HCT116 (cell line): ENCODE data around the gene OSTF1. TPM values are rescaled to one million over a fixed set of nuclear protein-coding genes. Genes with fewer than 3 reads are reported as not detected.

ENCODE experiments used
- ATAC-seq: fragments of 200-7000 bp; cut with Tn5 transposase; 2 replicates; pipeline ENCODE4 v1.9.1; 2020; ENCODE audit warnings: mild to moderate bottlenecking, moderate library complexity
- BruUV-seq: library from RNA; stranded (reverse); fragments of 400-500 nt; replicated peaks from 2 replicates; lab custom pipeline; 2021; lab: Mats Ljungman, UMichigan
- CTCF ChIA-PET: fragments of 300-600 bp; sonication (Branson Sonifier 250); formaldehyde crosslinking; loops from one replicate; lab custom pipeline; 2021; ENCODE audit warnings: antibody characterized with exemption; lab: Charles Lee
- POLR2A ChIA-PET: fragments of 300-600, 350-600 bp; sonication (Branson Sonifier 250); formaldehyde crosslinking; loops from one replicate; lab custom pipeline; 2021; ENCODE audit warnings: antibody characterized with exemption; lab: Charles Lee
- RAD21 ChIA-PET, 2 experiments: fragments of 300-600 bp; sonication (Branson Sonifier 250); formaldehyde crosslinking; loops; one replicate each; lab custom pipeline; 2023; ENCODE audit warnings: low total read pairs in 2 of 2; ENCODE audit not compliant: uncharacterized antibody in 2 of 2, unreplicated experiment in 2 of 2, low non-redundant PET in 1 of 2; lab: Charles Lee
- DNase-seq: peaks from one replicate; pipeline ENCODE4 v3.0.0-alpha.2; 2010; ENCODE audit warnings: low read depth, low spot score
- H2AFZ ChIP-seq: fragments of 200-600 bp; shearing (Covaris generic), sonication (generic); 2 replicates; pipeline ENCODE4 v1.6.1; 2017; ENCODE audit warnings: low read depth, mixed run types, mixed read lengths, antibody characterized with exemption, low read length; ENCODE audit not compliant: poor library complexity, severe bottlenecking
- H3K27ac ChIP-seq: 2 replicates; pipeline ENCODE4 v1.5.1; 2012; ENCODE audit warnings: low read depth, low read length
- H3K27me3 ChIP-seq: fragments of 200-600 bp; sonication (generic); 2 replicates; pipeline ENCODE4 v1.6.1; 2016; ENCODE audit warnings: mixed run types, low read length, mixed read lengths; ENCODE audit not compliant: insufficient read depth
- H3K36me3 ChIP-seq, 2 experiments: fragments of 200-500 bp in 1 of 2; fragments of 200-600 bp in 1 of 2; sonication (Bioruptor generic) in 1 of 2; sonication (generic) in 1 of 2; 2 replicates each; pipeline versions ENCODE4 v1.5.1 to v1.6.1; 2014 to 2016; ENCODE audit warnings: low read length in 2 of 2, inconsistent platforms in 1 of 2, mixed read lengths in 1 of 2, mixed run types in 1 of 2; ENCODE audit not compliant: insufficient read depth in 2 of 2, control insufficient read depth in 1 of 2
- H3K4me1 ChIP-seq, 2 experiments: fragments of 200-600 bp in 1 of 2; sonication (generic) in 1 of 2; 2 replicates each; pipeline versions ENCODE4 v1.5.1 to v1.6.1; 2012 to 2017; ENCODE audit warnings: low read length in 2 of 2, inconsistent platforms in 1 of 2, mild to moderate bottlenecking in 1 of 2, mixed read lengths in 1 of 2, mixed run types in 1 of 2, moderate library complexity in 1 of 2; ENCODE audit not compliant: insufficient read depth in 2 of 2, control insufficient read depth in 1 of 2
- H3K4me2 ChIP-seq: fragments of 200-600 bp; sonication (generic); 2 replicates; pipeline ENCODE4 v1.6.1; 2017; ENCODE audit warnings: mixed run types, low read length, mixed read lengths
- H3K4me3 ChIP-seq, 2 experiments: fragments of 200-600 bp in 1 of 2; sonication (generic) in 1 of 2; replicated peaks in 1 of 2; 2 replicates each; pipeline ENCODE4 v1.5.1; 2011 to 2016; ENCODE audit warnings: low read length in 2 of 2, control low read depth in 1 of 2, low read depth in 1 of 2, mild to moderate bottlenecking in 1 of 2, mixed read lengths in 1 of 2, mixed run types in 1 of 2
- H3K79me2 ChIP-seq: fragments of 200-600 bp; sonication (generic); 2 replicates; pipeline ENCODE4 v1.6.1; 2017; ENCODE audit warnings: mild to moderate bottlenecking, mixed run types, low read length, moderate library complexity, mixed read lengths; ENCODE audit not compliant: insufficient read depth
- H3K9ac ChIP-seq: fragments of 200-600 bp; sonication (generic); 2 replicates; pipeline ENCODE4 v1.6.1; 2016; ENCODE audit warnings: low read length, mixed read lengths
- H3K9me2 ChIP-seq: fragments of 200-600 bp; sonication (generic), shearing (Covaris generic); 2 replicates; pipeline ENCODE4 v1.6.1; 2017; ENCODE audit warnings: mixed run types, mild to moderate bottlenecking, moderate library complexity; ENCODE audit not compliant: insufficient read depth
- H3K9me3 ChIP-seq, 2 experiments: fragments of 200-500 bp in 1 of 2; fragments of 200-600 bp in 1 of 2; sonication (Bioruptor generic) in 1 of 2; sonication (generic) in 1 of 2; 2 replicates each; pipeline ENCODE4 v1.6.1; 2014 to 2017; ENCODE audit warnings: low read length in 2 of 2, mixed read lengths in 2 of 2, inconsistent platforms in 1 of 2, low read depth in 1 of 2, mild to moderate bottlenecking in 1 of 2, mixed run types in 1 of 2, moderate library complexity in 1 of 2; ENCODE audit not compliant: control insufficient read depth in 1 of 2, insufficient read depth in 1 of 2
- H4K20me1 ChIP-seq: fragments of 200-600 bp; sonication (generic), shearing (Covaris generic); 2 replicates; pipeline ENCODE4 v1.6.1; 2017; ENCODE audit warnings: mixed run types, mild to moderate bottlenecking, moderate library complexity; ENCODE audit not compliant: insufficient read depth
- CBX3 ChIP-seq: IDR thresholded peaks from 2 replicates; pipeline ENCODE4 v1.6.1; 2012; ENCODE audit warnings: low read depth
- CEBPB ChIP-seq: IDR thresholded peaks from 2 replicates; pipeline ENCODE4 v1.6.1; 2012; ENCODE audit warnings: low read depth
- CTCF ChIP-seq, 3 experiments: fragments of 200-600 bp in 1 of 3; sonication (generic) in 1 of 3; IDR thresholded peaks in 2 of 3; conservative IDR thresholded peaks in 1 of 3; 2 replicates each; pipeline ENCODE4 v1.5.1; 2012 to 2017; ENCODE audit warnings: low read depth in 2 of 3, low read length in 2 of 3, antibody characterized with exemption in 1 of 3, borderline replicate concordance in 1 of 3, control low read depth in 1 of 3, mild to moderate bottlenecking in 1 of 3, mixed read lengths in 1 of 3, mixed run types in 1 of 3, moderate library complexity in 1 of 3; ENCODE audit not compliant: insufficient read depth in 1 of 3
- ELF1 ChIP-seq: IDR thresholded peaks from 2 replicates; pipeline ENCODE4 v1.6.1; 2012; ENCODE audit warnings: low read depth, borderline replicate concordance
- JUND ChIP-seq: IDR thresholded peaks from 2 replicates; pipeline ENCODE4 v1.6.1; 2012
- MAX ChIP-seq: IDR thresholded peaks from 2 replicates; pipeline ENCODE4 v1.6.1; 2012
- RAD21 ChIP-seq: IDR thresholded peaks from 2 replicates; pipeline ENCODE4 v1.6.1; 2012; ENCODE audit warnings: low read depth, mild to moderate bottlenecking
- ZBTB33 ChIP-seq: IDR thresholded peaks from 2 replicates; pipeline ENCODE4 v1.6.1; 2011; ENCODE audit warnings: mild to moderate bottlenecking, low read length, moderate library complexity; ENCODE audit not compliant: insufficient replicate concordance; ENCODE audit errors: extremely low read depth
- ZFX ChIP-seq: fragments of 450-650 bp; IDR thresholded peaks from 2 replicates; pipeline ENCODE4 v1.6.1; 2017
- intact Hi-C: fragments of 100-400 bp; cut with micrococcal nuclease; formaldehyde crosslinking; loops from 2 replicates; pipeline ENCODE4 v1.10.0; 2022
- total RNA-seq: library from RNA; stranded (reverse); gene quantifications from one replicate; pipeline ENCODE4 v1.2.1, GENCODE V29; 2021; ENCODE audit not compliant: unreplicated experiment
- TF ChIP-seq, protein P1 (sequence below): IDR thresholded peaks from 2 replicates; pipeline ENCODE4 v1.6.1; 2012; ENCODE audit warnings: low read depth

Gene OSTF1
- total RNA-seq, 1 experiment from 2014 or later = 20.7 TPM

GRCh38 chr9:75064307-75065025, 23.8 kb upstream of the OSTF1 start:
- POLR2A ChIA-PET = interaction anchor here (0.9 to 1.3 kb wide), 2 partner anchors 24 to 36 kb away, joined by 3 to 5 read pairs; partner anchors contain the start of genes CARNMT1, NMRK1 and OSTF1
- H3K9ac ChIP-seq = no peak overlapping the region
- no peaks in the 10 kb centered on the region for H3K9me3 ChIP-seq
- no peaks in the 10 kb centered on the region for H4K20me1 ChIP-seq
- intact Hi-C loops = no loop called here
- no peak overlapping the region for H3K4me2 ChIP-seq
- DNase-seq (no peak), ATAC-seq (no peak)
- no TSS peak for BruUV-seq
- H2AFZ ChIP-seq = no peak overlapping the region
- no peaks in the 10 kb centered on the region for H3K9me2 ChIP-seq
- no peak for TF ChIP-seq RAD21
- no peak for TF ChIP-seq CBX3
- no peak for TF ChIP-seq CTCF (IDR thresholded peaks at IDR 0.05 in 2 of 3, conservative IDR thresholded peaks at IDR 0.05 in 1 of 3; ENCODE audit: borderline replicate concordance in 1 of 3, insufficient read depth in 1 of 3, low read depth in 2 of 3, low read length in 2 of 3)
- TF ChIP-seq CEBPB = no peak
- TF ChIP-seq ZFX = no peak
- no peak for TF ChIP-seq ELF1
- TF ChIP-seq ZBTB33 = no peak
- TF ChIP-seq JUND = no peak
- TF ChIP-seq, protein P1, sequence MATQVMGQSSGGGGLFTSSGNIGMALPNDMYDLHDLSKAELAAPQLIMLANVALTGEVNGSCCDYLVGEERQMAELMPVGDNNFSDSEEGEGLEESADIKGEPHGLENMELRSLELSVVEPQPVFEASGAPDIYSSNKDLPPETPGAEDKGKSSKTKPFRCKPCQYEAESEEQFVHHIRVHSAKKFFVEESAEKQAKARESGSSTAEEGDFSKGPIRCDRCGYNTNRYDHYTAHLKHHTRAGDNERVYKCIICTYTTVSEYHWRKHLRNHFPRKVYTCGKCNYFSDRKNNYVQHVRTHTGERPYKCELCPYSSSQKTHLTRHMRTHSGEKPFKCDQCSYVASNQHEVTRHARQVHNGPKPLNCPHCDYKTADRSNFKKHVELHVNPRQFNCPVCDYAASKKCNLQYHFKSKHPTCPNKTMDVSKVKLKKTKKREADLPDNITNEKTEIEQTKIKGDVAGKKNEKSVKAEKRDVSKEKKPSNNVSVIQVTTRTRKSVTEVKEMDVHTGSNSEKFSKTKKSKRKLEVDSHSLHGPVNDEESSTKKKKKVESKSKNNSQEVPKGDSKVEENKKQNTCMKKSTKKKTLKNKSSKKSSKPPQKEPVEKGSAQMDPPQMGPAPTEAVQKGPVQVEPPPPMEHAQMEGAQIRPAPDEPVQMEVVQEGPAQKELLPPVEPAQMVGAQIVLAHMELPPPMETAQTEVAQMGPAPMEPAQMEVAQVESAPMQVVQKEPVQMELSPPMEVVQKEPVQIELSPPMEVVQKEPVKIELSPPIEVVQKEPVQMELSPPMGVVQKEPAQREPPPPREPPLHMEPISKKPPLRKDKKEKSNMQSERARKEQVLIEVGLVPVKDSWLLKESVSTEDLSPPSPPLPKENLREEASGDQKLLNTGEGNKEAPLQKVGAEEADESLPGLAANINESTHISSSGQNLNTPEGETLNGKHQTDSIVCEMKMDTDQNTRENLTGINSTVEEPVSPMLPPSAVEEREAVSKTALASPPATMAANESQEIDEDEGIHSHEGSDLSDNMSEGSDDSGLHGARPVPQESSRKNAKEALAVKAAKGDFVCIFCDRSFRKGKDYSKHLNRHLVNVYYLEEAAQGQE = no peak
- TF ChIP-seq MAX = no peak
- H3K79me2 ChIP-seq = no peaks in the 10 kb centered on the region
- H3K27ac ChIP-seq = no peak overlapping the region
- RAD21 ChIA-PET = no interaction called here
- CTCF ChIA-PET = interaction anchor here (1.2 kb wide), 1 partner anchor 36 kb away, joined by 3 read pairs; the partner anchor contains the start of gene CARNMT1
- no peaks in the 10 kb centered on the region for H3K36me3 ChIP-seq
- no peaks in the 10 kb centered on the region for H3K4me1 ChIP-seq
- H3K4me3 ChIP-seq = no peak overlapping the region
- no peaks in the 10 kb centered on the region for H3K27me3 ChIP-seq
